Aorta (tissue), 5 donors: Measurements from ENCODE around the gene GFOD1. TPM values are rescaled to one million over a fixed set of nuclear protein-coding genes. Genes with fewer than 3 reads are reported as not detected.

Source experiments
- ATAC-seq: fragments of 200-7000 bp; cut with Tn5 transposase; one replicate; pipeline ENCODE4 v1.9.1; 2022; ENCODE audit warnings: moderate library complexity; ENCODE audit not compliant: low FRiP score
- DNase-seq, 2 donors: peaks; one replicate each; pipeline ENCODE4 v3.0.0-alpha.2; 2020
- H3K27ac ChIP-seq, 2 donors: one replicate each; pipeline ENCODE4 v1.5.1; 2013; ENCODE audit warnings: low read length in 2 of 2, mild to moderate bottlenecking in 2 of 2, moderate library complexity in 2 of 2, control low read depth in 1 of 2, inconsistent platforms in 1 of 2, low read depth in 1 of 2
- H3K27me3 ChIP-seq, 2 donors: one replicate each; pipeline ENCODE4 v1.6.1; 2013; ENCODE audit warnings: control low read depth in 1 of 2, low read length in 1 of 2, mild to moderate bottlenecking in 1 of 2, moderate library complexity in 1 of 2; ENCODE audit not compliant: insufficient read depth in 2 of 2, control insufficient read depth in 1 of 2
- H3K36me3 ChIP-seq, 2 donors: one replicate each; pipeline ENCODE4 v1.6.1; 2013; ENCODE audit warnings: control low read depth in 1 of 2, low read length in 1 of 2, mild to moderate bottlenecking in 1 of 2; ENCODE audit not compliant: insufficient read depth in 2 of 2, control insufficient read depth in 1 of 2
- H3K4me1 ChIP-seq, 2 donors: one replicate each; pipeline ENCODE4 v1.6.1; 2013; ENCODE audit warnings: low read length in 2 of 2, control low read depth in 1 of 2, mild to moderate bottlenecking in 1 of 2, moderate library complexity in 1 of 2; ENCODE audit not compliant: insufficient read depth in 2 of 2, control insufficient read depth in 1 of 2
- H3K4me3 ChIP-seq, 2 donors: one replicate each; pipeline ENCODE4 v1.5.1; 2013; ENCODE audit warnings: low read length in 2 of 2, control low read depth in 1 of 2, mild to moderate bottlenecking in 1 of 2
- H3K9me3 ChIP-seq: one replicate; pipeline ENCODE4 v1.6.1; 2013; ENCODE audit warnings: mild to moderate bottlenecking, low read length; ENCODE audit not compliant: control insufficient read depth
- WGBS, 2 donors: extraction: QIAGEN DNeasy Blood & Tissue Kit; methylation state at CpG; one replicate each; pipeline ENCODE4 v1.1.7; 2013; 5-methylcytosine and 5-hydroxymethylcytosine counted together
- intact Hi-C, 2 donors: fragments of 100-400 bp; cut with DNase I; formaldehyde crosslinking; loops; one replicate each; pipeline versions ENCODE4 v1.14.2 to v1.15.0; 2022
- polyA plus RNA-seq, 2 donors: library from polyadenylated mRNA; stranded (reverse); fragments of 200-250 nt; gene quantifications; one replicate each; pipeline ENCODE4 v1.2.3, GENCODE V29; 2013
- total RNA-seq, 2 donors: library from RNA; stranded (reverse); fragmentation: NEBNext Ultra II Directional; extraction: Animal tissue kit (Norgen Biotek cat#: 25700); gene quantifications; one replicate each; pipeline ENCODE4 v1.2.1, GENCODE V29; 2021
- donor health status: healthy with polysubstance abuse.
- donor health status: Bipolar disorder and iron deficiency.
- donor health status: DM: no; HTN: no; CAD: no.
- donor health status: DM: no; HTN: no; CAD: no.
- donor health status: DM: yes; HTN: yes; CAD: no.

Gene GFOD1
- total and polyA plus RNA-seq, 4 donors = 1.6 to 17.3 (median 9.2) TPM

DNA sequence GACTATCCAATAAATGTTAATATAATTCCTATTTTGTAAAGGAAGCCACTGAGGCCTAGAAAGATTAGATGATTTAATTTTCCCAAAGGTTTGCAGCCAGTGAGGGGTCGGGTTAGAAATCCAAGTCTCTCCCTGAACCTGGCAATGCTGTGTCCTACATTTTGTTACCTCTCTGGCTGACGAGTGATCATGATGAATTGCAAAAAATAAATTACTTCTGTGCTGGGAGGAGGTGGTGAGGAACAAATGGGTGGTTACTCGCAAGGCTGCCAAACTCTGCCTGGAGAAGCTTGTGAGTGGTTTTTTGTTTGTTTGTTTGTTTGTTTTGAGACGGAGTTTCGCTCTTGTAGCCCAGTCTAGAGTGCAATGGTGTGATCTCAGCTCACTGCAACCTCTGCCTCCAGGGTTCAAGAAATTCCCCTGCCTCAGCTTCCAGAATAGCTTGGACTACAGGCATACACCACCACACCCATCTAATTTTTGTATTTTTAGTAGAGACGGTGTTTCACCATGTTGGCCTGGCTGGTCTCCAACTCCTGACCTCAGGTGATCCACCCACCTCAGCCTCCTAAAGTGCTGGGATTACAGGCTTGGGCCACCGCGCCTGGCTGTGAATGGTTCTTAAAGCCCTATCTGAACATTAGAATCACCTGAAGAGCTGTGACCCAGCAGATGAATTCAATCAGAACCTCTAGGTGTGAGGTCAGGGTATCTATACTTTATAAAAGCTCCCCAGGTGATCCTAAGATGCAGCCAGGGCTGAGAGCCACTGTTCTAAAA, 138.9 kb downstream of the GFOD1 start:
- intact Hi-C loops = no loop called here
- no peaks in the 10 kb centered on the region for H3K27me3 ChIP-seq
- 85 to 87% methylated on average over 8 of the region's 8 CpGs for WGBS, 2 donors
- DNase-seq = no peak
- no peak for ATAC-seq
- H3K4me1 ChIP-seq = no peaks in the 10 kb centered on the region
- no peaks in the 10 kb centered on the region for H3K36me3 ChIP-seq
- H3K4me3 ChIP-seq = no peak overlapping the region
- no peaks in the 10 kb centered on the region for H3K9me3 ChIP-seq
- H3K27ac ChIP-seq = no peak overlapping the region

DNA sequence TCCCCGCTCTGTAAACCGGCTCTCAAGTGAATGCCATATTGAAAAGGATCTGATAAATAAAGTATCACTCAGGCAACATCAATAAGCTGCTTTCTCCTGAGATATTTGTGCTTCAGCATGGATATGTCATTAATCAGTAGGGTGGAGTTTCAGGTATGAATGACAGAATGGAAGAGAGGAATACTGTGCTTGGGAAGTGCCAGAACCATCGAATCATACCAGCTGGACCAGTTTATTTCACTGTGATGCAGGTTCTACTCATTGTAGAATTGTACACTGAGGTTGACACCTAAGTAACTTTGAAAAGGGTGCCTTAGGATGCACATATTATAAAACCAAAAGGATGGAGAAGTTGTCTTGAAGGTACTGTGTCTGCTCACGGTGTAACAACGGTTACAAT, 141.2 kb downstream of the GFOD1 start:
- peaks cover 2% of the 10 kb centered on the region for H3K9me3 ChIP-seq
- DNase-seq (no peak), ATAC-seq (no peak)
- no peaks in the 10 kb centered on the region for H3K36me3 ChIP-seq
- H3K27me3 ChIP-seq = no peaks in the 10 kb centered on the region
- 93 to 95% methylated on average over 5 of the region's 5 CpGs for WGBS, 2 donors
- H3K4me1 ChIP-seq = no peaks in the 10 kb centered on the region
- intact Hi-C loops = no loop called here
- H3K4me3 ChIP-seq = no peak overlapping the region
- H3K27ac ChIP-seq = no peak overlapping the region

DNA sequence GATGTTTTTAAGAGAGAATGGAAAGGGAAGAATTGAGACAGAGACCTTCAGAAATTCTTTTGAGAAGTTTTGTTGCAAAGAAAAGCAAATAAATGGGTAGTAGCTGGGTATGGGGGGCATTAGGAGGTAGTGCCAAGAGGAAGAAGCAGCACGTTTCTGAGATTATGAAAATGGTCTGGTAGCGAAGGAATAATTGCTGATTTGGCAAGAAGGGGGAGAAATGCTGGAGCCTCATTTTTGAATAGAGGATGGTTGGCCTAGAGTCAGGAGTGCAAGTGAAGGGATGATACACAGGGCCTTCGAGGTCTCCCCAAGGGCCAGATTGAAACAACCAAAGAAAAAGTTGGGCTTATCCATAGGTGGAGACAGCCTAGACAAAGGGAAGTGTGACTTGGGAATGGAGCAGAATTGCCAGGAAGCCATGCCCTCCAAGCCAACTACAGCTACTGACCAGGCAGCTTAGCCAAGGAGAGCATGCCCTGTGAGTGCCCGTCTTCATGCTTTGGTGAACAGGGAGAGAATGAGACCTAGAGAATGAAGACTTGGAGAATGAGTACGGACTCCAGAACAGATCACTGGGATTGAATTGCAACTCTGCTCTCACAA, 144.9 kb downstream of the GFOD1 start:
- no peak overlapping the region for H3K4me3 ChIP-seq
- no peak for ATAC-seq
- peaks cover 2% of the 10 kb centered on the region for H3K9me3 ChIP-seq
- no peak overlapping the region for H3K27ac ChIP-seq
- intact Hi-C loops = no loop called here
- H3K36me3 ChIP-seq = no peaks in the 10 kb centered on the region
- DNase-seq = no peak
- no peaks in the 10 kb centered on the region for H3K27me3 ChIP-seq
- no peaks in the 10 kb centered on the region for H3K4me1 ChIP-seq
- WGBS, 2 donors = 79 to 91% methylated on average over 5 of the region's 5 CpGs

DNA sequence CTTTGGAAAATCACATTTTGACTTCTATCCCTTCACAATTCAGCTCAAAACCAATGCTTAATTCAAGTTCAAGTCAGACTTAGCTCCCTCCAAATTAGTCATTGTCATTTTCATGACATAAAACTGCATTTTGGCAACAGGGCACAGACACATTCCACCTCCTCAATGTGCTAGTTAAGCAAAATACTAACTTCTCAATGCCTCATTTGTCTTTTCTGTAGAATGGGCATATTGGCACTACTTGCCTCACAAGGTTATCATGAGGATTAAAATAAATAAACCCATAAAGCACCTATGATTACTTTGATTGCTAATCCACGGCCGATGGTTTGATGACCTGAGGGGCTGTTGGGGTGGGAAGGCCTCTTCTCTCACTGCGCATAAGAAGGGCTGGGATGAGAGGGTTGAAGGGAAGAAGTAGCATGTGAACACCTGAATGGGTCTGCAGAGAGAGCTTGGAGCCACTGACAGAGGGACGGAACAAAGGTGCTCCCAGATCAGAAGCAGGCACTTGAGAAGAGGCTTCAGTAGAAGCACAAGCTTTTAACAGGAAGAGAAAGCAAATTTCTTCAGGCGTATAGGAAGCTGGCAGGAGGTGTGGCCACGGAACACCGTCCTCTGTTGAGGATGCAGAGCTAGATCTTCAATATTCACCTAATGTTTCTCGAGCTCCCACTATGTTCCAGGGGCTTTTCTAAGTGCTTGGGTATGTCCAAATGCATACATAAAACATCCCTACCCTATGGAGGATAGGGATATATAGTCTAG, 147.4 kb downstream of the GFOD1 start:
- intact Hi-C loops = loop anchor here (5.0 to 10.0 kb wide), 3 partner anchors 197 to 727 kb away; no protein-coding TSS in a partner anchor
- 87 to 90% methylated on average over 8 of the region's 8 CpGs for WGBS, 2 donors

DNA sequence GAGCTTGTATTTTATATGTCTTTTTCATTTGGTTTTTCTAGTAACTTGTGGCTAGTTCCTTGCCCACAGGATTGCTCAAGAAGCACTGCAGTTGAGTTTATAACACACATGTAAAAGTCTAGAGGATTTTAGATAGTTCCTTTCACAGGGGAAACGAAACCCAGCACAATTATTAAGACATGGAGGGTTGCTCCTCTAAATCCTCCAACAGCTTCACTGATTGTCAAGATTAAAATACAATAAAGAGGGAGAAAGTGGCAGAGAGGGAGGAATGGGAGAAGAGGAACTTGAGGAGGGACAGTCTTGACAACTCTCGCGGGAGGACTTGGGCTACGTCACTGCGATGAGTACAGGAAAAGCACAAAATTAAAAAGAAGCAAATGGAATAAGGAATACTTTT, 149.4 kb downstream of the GFOD1 start:
- H3K27ac ChIP-seq = no peak overlapping the region
- DNase-seq (no peak), ATAC-seq (no peak)
- H3K36me3 ChIP-seq = no peaks in the 10 kb centered on the region
- H3K4me1 ChIP-seq = no peaks in the 10 kb centered on the region
- 89 to 93% methylated on average over 5 of the region's 5 CpGs for WGBS, 2 donors
- no peaks in the 10 kb centered on the region for H3K27me3 ChIP-seq
- H3K9me3 ChIP-seq = peaks cover 2% of the 10 kb centered on the region
- H3K4me3 ChIP-seq = no peak overlapping the region
- intact Hi-C loops = loop anchor here (5.0 to 10.0 kb wide), 3 partner anchors 199 to 729 kb away; no protein-coding TSS in a partner anchor

More for the DNA sequence above, 147.4 kb downstream of the GFOD1 start:
- no peak overlapping the region for H3K27ac ChIP-seq
- no peak overlapping the region for H3K4me3 ChIP-seq
- no peaks in the 10 kb centered on the region for H3K4me1 ChIP-seq
- H3K9me3 ChIP-seq = peaks cover 2% of the 10 kb centered on the region
- ATAC-seq (no peak), DNase-seq (no peak)
- H3K36me3 ChIP-seq = no peaks in the 10 kb centered on the region
- no peaks in the 10 kb centered on the region for H3K27me3 ChIP-seq

DNA sequence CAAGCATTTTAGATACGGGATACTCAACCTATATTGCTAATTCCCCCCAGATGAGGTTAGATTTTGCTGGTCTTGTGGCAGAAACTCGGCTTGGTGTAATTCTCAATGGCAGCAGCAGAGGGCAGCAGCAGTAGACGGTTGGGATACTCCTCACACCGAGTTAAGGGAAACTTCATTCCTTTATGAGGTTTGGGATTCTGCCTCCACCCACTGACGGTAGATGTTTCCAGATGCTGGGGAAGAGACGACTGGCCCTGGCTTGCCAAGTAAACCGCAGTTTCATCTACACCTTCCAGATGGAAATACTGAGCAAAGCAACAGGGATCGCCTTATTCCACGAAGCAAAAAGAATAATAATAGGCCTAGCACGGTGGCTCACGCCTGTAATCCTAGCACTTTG, 150.8 kb downstream of the GFOD1 start:
- DNase-seq (peak in 1 of 2 donors; percentile 94), ATAC-seq (peak; percentile 88)
- Histone ChIP-seq H3K36me3 (no peaks in the 10 kb centered on the region), H3K27ac (no peak overlapping the region), H3K9me3 (peaks cover 2% of the 10 kb centered on the region), H3K4me3 (no peak overlapping the region), H3K4me1 (no peaks in the 10 kb centered on the region), H3K27me3 (no peaks in the 10 kb centered on the region)
- 31 to 33% methylated on average over 11 of the region's 11 CpGs for WGBS, 2 donors
- intact Hi-C loops = loop anchor here (5.0 to 10.0 kb wide), 3 partner anchors 201 to 731 kb away; no protein-coding TSS in a partner anchor

DNA sequence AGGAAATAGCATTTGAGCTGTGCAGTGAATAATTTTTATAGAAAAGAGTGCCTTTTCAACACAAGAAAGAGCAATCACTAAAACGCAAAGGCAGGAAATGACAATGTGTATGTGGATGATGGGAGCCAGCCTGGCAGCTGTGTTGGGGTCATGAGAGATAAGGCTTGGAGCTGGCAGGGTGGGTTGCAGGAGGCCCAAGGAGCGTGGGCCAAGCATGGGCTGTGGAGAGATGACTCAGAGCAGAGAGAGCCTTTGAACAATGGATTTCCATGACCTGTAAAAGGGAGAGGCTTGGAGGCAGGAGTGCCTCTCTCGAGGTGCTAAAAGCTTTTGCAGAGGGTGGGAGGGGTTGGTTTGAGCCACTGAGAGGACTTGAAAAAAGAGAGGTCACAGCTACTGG, 152.4 kb downstream of the GFOD1 start:
- Histone ChIP-seq H3K36me3 (no peaks in the 10 kb centered on the region), H3K4me1 (no peaks in the 10 kb centered on the region), H3K9me3 (no peaks in the 10 kb centered on the region), H3K27me3 (no peaks in the 10 kb centered on the region), H3K27ac (no peak overlapping the region), H3K4me3 (no peak overlapping the region)
- WGBS, 2 donors = 35 to 42% methylated on average over 3 of the region's 3 CpGs
- DNase-seq (no peak), ATAC-seq (peak; percentile 58)
- intact Hi-C loops = loop anchor here (5.0 to 10.0 kb wide), 4 partner anchors 202 to 732 kb away; no protein-coding TSS in a partner anchor

DNA sequence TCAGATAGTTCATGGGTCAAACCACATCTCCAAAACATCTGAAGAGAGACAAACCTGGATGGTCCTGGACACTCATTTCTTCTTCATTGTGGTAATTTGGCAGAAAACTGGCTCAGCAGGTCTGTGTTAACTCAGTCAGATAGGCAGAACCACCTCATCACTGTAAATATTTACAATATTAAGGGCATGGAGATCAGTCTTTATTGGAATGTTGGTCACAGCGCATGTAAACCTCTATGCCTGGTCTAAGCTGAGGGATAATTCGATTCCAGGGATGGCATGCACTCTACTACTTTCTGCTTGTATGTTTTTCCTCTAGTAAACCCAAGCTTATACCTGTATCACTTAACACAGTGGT, 155.1 kb downstream of the GFOD1 start:
- ATAC-seq (no peak), DNase-seq (no peak)
- no peaks in the 10 kb centered on the region for H3K36me3 ChIP-seq
- no peaks in the 10 kb centered on the region for H3K9me3 ChIP-seq
- intact Hi-C loops = loop anchor here (5.0 to 10.0 kb wide), 2 partner anchors 420 to 698 kb away; no protein-coding TSS in a partner anchor
- H3K27ac ChIP-seq = no peak overlapping the region
- H3K4me1 ChIP-seq = no peaks in the 10 kb centered on the region
- 87 to 93% methylated on average over 2 of the region's 2 CpGs for WGBS, 2 donors
- no peak overlapping the region for H3K4me3 ChIP-seq
- H3K27me3 ChIP-seq = no peaks in the 10 kb centered on the region
